GM21447 (cell line): Measurements from ENCODE around the gene FASTK.
A peak's percentile ranks its signal among the peaks of the same experiment; 100 is the strongest.

Experiments used
- ATAC-seq: cut with Tn5 transposase; IDR thresholded peaks from one replicate; pipeline ENCODE4 v1.9.1; 2021; ENCODE audit not compliant: unreplicated experiment

FASTK gene, protein sequence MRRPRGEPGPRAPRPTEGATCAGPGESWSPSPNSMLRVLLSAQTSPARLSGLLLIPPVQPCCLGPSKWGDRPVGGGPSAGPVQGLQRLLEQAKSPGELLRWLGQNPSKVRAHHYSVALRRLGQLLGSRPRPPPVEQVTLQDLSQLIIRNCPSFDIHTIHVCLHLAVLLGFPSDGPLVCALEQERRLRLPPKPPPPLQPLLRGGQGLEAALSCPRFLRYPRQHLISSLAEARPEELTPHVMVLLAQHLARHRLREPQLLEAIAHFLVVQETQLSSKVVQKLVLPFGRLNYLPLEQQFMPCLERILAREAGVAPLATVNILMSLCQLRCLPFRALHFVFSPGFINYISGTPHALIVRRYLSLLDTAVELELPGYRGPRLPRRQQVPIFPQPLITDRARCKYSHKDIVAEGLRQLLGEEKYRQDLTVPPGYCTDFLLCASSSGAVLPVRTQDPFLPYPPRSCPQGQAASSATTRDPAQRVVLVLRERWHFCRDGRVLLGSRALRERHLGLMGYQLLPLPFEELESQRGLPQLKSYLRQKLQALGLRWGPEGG

DNA sequence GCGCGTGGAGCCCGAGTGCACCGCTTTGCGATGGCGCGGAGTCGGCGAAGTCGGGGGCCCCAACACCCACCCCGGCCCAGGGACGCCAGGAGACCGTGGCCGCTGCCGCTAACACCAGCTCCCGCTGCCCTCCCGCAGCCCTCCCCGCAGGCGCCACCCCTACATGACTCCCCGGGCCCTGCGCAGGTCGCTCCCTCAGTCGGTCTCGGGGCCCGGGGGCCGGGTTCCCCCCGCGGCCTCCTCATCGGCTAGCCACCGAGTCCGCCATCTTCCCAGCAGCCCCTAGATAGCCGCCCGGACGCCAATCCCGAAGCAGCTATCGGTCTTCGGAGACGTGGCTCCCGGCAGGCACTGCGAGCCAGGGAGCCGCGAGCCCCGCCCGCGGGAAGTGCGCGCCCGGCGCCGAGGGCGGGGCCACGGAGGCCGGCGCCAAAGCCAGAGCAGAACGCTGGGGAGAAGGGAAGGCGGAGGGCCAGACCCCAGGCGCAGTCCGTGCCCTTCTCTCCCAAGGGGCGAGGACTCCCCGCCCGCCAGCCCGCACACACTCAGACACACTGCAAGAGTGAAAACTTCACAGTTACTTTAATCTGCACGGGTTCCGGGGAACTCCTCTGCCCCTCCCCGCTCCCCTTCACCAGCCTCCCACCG lies at the start of gene FASTK:
TSS of gene FASTK (minus strand) at position 288 of the 648 bp plus-strand sequence. CDS start at position 245, 43 bp downstream.
- ATAC-seq: peak; percentile 74

DNA sequence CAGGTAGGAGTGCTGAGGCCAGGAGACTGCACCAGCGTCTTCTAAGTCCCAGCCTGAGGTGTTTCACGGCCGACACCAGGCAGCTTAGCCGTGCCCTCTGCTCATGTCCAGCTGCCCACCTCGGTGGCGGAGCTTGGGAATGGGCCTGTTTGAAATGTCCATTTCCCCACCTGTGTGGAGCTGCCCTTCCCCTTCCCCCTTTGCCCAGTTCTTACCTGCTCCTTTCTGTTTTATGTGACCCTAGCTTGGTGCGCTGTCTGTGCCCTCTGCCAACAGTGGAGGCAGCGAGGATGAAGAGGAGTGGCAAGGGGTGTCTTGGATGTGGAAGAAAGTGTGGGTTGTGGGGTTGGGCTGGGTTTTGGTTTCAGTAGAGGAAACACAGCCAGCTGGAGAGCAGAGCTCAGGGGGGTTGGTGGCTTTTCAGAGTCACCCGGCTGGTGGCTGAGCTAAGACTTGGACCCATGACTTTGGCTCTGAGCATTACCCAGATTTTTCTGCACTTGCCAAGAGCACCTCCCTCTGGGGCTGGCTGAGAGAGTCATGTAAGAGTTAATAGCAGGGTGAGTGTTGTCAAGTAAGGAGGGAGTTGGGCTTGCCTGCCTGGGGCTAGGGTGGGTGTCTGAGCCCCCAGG lies 49.5 kb upstream of the FASTK start:
- no peak for ATAC-seq

GRCh38 chr7:151129117-151129959 lies 48.7 kb upstream of the FASTK start:
- ATAC-seq: no peak

- no peak for ATAC-seq
These were observed 48.1 kb upstream of the FASTK start for GRCh38 chr7:151128716-151129115.

- no peak for ATAC-seq
These were observed 47.5 kb upstream of the FASTK start for GRCh38 chr7:151128144-151128543.

- ATAC-seq: no peak
These were observed 46.0 kb upstream of the FASTK start for GRCh38 chr7:151126491-151127137.

DNA sequence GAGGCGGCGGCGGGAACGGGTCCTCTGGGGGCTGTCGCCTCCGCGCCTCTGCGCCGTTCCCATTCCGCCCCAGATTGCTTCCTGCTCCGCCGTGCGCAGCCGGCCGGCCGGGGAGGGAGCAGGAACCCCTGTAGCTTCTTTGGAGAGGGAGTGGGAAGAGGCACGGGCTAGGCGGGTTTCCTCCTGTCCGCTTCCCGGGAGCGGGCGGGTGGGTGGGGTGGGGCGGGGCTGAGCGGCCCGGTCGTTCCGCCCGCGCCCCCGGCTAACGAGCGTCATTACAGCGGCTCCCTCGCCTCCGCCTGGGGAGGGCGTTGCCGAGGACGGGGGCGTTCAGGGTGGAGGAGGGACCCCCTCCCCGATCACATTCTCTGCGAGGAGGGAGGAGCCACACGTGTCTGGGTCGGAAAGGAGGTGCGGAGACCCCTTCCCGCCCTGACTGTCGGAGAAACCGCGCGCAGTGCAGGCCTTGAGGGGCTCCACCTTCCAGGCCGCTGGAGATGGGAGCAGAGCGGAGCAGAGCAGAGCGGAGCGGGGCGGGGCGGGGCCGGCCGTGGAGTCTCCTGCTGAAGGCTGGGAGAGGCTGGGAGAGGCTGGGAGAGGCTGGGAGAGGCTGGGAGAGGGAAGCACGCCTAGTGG lies 45.4 kb upstream of the FASTK start:
- no peak for ATAC-seq

- no peak for ATAC-seq
These were observed 44.8 kb upstream of the FASTK start for GRCh38 chr7:151125470-151125845.

GRCh38 chr7:151124899-151125399 lies 44.3 kb upstream of the FASTK start:
- ATAC-seq: no peak

DNA sequence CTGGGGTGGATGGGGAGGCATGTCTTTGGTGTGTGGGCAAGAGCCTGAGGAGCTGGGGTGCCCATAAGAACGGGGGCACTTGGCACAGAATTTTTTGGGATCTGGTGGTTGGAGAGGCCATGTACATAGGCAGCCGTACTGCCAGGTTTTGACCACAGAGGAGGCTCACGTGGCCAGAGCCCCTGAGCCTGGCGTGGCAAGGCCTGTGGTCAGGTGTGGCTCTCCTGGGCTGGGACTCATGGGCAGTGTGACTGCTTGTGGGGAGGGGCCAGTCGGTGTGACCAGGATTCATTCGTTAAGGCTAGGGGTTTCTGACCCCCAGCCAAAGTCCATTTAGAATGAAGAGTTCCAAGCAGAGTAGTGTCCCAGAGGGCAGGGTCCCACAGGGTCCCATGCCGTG lies 43.9 kb upstream of the FASTK start:
- ATAC-seq: no peak

DNA sequence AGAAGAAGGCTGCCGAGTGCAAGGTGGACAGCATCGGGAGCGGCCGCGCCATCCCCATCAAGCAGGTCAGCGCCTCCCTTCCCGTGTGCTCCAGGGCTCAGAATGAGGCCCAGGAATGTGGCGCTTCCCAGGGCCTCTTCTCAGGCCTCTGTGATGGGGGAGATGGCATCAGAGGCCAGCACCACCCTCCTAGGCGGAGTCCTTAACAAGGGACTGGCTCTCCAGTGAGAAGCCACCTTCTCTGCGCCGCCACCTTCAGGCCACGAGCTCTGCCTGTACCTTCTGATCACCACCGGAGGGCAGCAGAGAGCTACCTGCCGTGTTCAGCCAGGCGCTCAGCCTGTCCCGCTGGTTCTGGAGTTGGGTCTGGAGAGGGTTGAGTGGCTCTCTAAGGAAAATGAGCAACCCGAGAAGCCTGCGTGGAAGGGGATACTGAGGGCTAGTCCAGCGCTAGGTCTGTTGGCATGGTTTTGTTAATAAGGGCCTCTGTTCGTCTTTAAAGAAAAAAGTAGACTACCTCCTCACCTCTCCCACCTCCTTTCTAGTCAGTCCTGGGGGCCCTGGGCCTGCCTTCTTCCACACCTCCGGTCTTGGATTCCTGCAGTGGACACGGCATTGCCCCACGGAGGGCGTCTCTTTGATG lies 43.3 kb upstream of the FASTK start:
- no peak for ATAC-seq

- no peak for ATAC-seq
These were observed 42.7 kb upstream of the FASTK start for GRCh38 chr7:151123158-151123821.

DNA sequence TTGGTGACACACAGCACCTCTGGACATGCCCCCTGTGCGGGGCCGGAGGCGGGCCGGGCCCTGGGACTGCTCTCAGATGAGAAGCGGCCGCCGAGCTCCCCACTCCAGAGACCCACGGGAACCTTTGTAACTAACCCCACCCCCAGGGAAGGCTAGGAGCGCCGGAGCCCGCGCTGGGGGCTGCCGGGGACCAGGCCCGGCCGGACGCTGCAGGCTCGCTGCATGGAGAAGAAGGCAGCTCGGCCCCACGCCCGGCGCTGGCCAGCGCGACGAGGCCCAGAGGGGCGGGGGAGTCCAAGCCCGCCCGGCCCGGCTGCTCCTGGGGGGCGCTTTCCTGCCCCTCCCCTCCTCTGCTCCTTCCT lies 42.2 kb upstream of the FASTK start:
- no peak for ATAC-seq

DNA sequence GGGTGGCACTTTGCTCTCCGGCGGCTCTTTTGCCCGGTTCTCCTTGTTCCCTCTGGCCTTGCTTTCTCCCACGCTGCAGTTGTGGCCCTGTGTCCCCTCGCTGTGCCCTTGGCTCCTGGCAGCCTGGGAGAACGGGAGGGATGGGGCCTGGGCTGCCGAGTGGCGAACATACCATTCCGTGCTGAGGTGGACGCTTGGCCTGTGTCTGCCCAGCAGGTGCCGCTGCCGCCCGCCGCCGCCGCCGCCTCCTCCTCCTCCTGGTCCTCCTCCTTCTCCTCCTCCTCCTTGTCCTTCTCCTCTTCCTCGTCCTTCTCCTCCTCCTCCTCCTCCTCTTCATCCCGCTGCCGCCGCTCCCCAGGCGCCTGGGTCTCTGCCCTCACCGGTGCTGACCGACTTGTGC lies 41.7 kb upstream of the FASTK start:
- no peak for ATAC-seq

DNA sequence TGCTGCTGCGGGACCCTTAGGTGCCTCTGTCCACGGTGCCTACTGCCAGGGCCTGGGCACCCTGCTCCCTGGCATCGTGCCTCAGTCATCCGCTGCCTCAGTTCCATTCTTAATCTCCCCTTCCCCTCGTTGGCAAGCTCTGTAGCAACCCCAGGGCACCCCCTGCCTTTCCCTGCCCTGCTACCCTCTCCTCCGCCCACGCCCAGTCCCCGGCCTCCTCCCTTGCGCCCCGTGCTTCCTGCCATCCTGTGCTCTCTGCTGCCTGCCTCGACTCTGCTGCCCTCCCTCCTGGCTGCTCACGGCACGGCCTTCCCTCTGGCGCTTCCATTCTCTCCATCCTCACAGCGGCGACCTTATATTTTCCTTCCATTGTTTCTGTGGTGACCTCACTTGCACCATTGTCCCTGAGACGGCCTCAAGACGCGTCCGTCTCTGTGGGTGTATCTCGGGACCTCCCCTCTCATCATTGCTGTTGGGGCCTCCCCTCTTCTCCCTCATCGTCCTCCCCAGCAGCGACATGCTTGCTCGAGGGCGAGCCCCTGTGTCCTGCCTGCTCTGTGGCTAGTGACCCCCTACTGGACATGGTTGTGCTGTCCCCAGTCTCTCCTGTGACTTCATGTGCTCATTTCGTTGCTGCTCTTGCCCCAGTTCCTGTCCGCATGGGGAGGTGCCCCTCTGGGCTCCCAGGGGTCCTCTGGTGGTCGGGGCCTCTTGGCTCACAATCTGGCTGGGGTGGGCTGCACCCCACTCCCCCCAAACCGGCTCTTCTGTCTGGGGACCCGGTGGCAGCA lies 41.0 kb upstream of the FASTK start:
- no peak for ATAC-seq

DNA sequence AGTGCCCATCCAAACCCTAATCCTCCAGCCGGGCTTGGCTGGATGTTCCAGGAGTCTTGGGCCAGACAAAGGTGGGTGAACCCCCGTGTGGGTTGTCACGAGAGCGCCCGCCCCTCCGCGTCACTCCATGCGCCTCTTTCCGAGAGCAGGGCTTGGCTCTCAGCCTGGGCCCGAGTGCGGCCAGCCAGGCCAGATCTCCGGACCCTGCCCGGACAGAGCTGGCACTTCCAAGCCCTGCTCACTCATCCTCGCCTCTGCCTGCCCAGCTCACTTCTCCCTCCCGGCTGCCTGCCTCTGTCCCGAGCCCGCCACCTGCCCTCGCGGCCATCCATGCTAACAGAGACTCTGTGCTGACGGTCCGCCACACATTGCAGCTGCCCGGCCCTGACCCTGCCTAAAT lies 40.3 kb upstream of the FASTK start:
- no peak for ATAC-seq

GRCh38 chr7:151119902-151120301 lies 39.3 kb upstream of the FASTK start:
- ATAC-seq: no peak

- ATAC-seq: no peak
These were observed 38.4 kb upstream of the FASTK start for GRCh38 chr7:151119055-151119415.
